Renal cortex interstitium (tissue), 11 donors: ENCODE results near the gene EPB41L4B. TPM values are rescaled to one million over a fixed set of nuclear protein-coding genes. Genes with fewer than 3 reads are reported as not detected.
"Not testable (repeated sequence)": the region's sequence is repeated elsewhere in the genome, so short reads cannot be mapped to it uniquely, and the experiment has no call there.

Experiments used
- DNase-seq, 11 donors: peaks; one replicate each; pipeline ENCODE4 v3.0.0-alpha.2; 2013; ENCODE audit warnings: low read depth in 9 of 11, low spot score in 4 of 11; ENCODE audit errors: extremely low read depth in 1 of 11
- polyA plus RNA-seq, 3 donors: library from polyadenylated mRNA; unstranded; fragments of 120-200 nt; gene quantifications; one replicate each; pipeline ENCODE4 v1.2.1, GENCODE V29; 2013; ENCODE audit not compliant: insufficient read length in 3 of 3

EPB41L4B gene
- polyA plus RNA-seq, 3 donors, result 10.6 to 15.8 (median 15.7) TPM

GRCh38 chr9:109158651-109159050, 162.2 kb downstream of the EPB41L4B start:
- DNase-seq, result no peak

GRCh38 chr9:109156708-109157107, 164.2 kb downstream of the EPB41L4B start:
- DNase-seq, result no peak

DNA sequence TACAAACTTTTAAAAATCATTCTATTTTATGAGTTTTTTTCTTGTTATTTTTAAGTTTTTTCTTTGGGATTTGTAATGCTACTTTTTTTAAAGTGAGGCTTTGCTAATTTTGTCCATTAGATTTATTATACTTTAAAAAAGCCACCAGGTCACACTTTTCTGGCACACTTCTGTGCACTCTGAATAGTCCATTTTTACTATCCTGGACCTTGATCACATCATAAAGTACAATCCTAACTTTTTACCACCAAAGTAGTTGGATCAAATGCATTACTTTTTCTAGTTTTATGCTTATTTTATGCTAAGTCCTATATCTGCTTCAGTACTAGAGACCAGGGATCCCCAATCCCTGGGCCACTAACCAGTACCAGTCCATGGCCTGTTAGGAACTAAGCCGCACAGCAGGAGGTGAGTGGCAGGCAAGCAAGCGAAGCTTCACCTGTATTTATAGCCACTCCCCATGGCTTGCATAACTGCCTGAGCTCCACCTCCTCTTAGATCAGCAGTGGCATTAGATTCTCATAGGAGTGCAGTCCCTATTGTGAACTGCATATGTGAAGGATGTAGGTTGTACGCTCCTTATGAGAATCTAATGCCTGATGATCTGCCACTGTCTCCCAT, 169.8 kb downstream of the EPB41L4B start:
- DNase-seq, result no peak

GRCh38 chr9:109149722-109150121, 171.1 kb downstream of the EPB41L4B start:
- DNase-seq, result no peak

GRCh38 chr9:109149089-109149488, 171.8 kb downstream of the EPB41L4B start:
- DNase-seq, result no peak

DNA sequence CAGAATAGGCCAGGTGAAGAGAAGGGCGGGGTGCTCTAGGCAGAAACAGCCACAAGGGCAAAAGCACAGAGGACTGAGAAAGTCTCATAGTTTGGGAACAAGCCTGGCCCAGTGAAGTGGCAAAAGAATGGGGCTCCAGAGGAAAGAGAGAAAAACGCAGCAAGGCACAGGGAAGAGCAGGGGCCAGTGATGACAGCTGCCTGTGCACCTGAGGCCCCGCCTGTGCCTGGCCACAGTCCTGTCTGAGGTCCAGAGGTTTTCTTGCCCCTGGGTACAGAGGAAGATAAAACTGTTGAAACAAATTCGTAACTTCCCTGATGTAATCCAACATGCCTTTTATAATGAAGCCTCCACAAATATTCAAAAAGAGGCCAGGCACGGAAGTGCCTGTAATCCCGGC, 175.8 kb downstream of the EPB41L4B start:
- no peak for DNase-seq

DNA sequence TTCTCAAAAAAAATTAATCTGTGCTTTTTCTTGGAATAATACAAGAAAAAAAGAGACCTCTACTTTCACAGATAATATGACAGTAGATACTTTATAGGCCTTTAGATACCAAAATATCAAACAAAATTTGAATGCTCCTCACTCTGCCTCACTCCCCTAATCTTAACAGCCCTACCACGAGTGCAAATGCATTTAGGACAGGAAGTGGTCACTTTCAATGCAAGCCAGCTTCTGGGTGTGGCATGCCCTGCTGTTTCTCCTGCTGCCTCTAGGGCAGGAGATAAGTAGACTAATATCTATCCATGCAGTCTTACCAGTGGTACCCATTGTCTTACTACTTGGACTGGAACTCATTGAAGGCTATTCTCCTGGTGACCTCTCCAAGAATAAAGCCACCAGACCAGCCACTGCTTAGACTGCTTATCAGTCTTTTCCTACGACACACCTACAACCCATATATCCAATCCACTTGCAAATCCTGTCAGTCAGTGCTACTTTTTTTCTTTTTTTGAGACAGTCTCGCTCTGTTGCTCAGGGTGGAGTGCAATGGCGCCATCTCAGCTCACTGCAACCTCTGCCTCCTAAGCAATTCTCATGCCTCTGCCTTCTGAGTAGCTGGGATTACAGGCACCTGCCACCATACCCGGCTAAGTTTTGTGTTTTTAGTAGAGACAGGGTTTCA, 176.8 kb downstream of the EPB41L4B start:
- no peak for DNase-seq

GRCh38 chr9:109141375-109141774, 179.5 kb downstream of the EPB41L4B start:
- no peak for DNase-seq

GRCh38 chr9:109139851-109140250, 181.0 kb downstream of the EPB41L4B start:
- DNase-seq, result no peak

DNA sequence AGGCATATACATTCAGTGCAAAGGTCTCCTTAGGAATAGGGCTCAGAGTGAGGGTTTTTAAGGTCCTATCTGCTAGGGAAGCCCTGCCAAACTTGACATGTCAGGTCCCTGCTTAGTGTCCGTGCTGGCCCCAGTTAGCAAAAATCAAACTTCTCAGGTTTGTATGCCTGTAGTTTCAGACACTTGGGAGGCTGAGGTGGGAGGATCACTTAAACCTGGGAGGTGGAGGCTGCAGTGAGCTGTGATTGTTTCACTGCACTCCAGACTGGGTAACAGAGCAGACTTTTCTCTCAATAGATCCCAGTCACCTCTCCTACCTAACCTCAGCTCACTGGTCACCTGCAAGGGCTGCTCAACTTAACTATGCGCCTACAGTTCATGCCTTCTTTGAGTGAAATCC, 182.4 kb downstream of the EPB41L4B start:
- no peak for DNase-seq

- no peak for DNase-seq
Measured at GRCh38 chr9:109134167-109134578, 186.7 kb downstream of the EPB41L4B start.

DNA sequence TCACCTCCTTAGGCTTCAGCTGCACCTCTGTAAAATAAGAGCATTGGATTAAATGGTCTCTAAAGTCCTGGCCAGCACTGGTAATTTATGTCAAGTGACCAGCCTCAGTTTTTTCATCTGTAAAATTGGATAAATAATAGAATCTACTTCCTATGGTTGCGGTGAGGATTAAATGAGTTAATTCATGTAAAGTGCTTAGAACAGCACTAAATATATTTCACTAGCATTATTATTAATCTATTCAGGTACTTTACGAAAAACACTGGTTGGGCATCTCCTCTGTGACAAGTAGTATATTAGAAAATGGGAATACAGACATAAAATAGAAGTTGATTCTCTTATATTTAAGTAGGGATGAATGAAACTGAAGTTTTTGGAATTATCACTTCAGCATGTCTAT, 187.3 kb downstream of the EPB41L4B start:
- DNase-seq, result no peak

- DNase-seq, result no peak
Measured at GRCh38 chr9:109132567-109133021, 188.3 kb downstream of the EPB41L4B start.

DNA sequence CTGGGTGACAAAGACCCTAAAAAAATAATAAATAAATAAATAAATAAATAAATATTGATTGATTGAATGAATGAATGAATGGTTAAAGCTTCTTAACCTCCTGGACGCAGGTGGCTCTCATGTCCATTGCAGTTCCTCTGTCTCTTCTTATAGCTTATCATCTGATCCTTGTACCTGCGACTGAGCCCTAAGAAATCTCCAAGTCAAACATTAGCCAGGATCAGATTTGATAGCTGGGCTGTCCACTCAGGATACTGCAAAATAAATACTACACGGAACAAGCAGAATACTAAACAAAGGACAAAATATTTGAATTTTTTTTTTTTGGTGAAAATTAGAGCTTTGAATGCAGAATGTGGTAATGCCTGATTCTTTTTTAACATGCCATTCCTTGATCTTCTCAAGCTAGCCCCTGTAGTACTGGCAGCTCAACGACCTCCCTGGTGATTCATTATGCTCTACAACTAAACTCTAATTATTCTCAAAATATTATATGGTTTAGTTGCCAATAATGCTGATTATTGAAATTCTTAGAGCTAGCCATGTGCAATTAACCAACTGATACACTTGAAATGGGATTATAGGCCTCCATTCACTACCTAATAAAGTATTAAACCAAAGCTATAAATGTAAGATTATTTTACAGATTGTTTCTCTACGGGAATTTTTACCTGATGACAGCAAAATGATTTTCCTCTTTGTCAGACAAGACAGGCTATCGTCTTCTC, 191.2 kb downstream of the EPB41L4B start:
- DNase-seq, result no peak

DNA sequence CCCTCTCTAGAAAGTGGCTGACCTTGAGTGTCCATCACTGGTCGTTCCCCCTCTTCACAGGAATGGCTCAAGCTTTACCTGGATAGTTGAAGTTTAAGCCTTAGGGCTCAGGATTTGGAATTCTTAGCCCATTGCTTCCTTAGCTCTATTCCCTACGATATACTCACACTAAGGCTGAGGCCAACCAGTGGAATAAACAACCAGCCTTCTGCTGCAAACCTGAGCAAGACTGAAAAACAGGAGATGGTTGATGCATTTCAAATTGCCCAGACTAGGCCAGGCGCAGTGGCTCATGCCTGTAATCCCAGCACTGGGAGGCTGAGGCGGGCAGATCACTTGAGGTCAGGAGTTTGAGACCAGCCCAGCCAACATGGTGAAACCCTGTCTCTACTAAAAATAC, 194.2 kb downstream of the EPB41L4B start:
- DNase-seq, result not testable (repeated sequence)

DNA sequence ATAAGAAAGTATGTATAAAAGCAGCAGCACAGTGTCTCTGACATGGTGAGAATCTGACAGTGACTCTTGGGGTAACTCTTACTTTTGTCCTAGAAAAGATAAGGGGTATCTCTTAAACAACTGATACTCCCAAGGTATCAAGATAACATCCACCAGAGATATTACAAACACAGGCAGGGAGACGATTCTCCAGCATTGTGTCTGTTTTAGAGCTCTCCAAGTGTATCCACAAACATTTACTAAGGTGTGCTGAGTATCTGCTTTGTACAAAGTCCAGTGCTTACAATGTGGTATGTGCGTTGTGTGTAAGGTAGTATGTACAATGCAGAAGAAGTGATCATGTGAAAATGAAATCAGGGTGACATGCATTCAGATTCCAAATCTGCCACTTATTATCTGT, 196.7 kb downstream of the EPB41L4B start:
- DNase-seq, result no peak

GRCh38 chr9:109122726-109123621, 197.9 kb downstream of the EPB41L4B start:
- DNase-seq, result no peak
